NCI-H187 treated with DMSO at 0.1 percent for 48 hours (cell line): ENCODE data around the gene PARD3B.

Source experiments
- DNase-seq: peaks from one replicate; lab custom pipeline; 2025; lab: John Stamatoyannopoulos, UW

The PARD3B gene

DNA sequence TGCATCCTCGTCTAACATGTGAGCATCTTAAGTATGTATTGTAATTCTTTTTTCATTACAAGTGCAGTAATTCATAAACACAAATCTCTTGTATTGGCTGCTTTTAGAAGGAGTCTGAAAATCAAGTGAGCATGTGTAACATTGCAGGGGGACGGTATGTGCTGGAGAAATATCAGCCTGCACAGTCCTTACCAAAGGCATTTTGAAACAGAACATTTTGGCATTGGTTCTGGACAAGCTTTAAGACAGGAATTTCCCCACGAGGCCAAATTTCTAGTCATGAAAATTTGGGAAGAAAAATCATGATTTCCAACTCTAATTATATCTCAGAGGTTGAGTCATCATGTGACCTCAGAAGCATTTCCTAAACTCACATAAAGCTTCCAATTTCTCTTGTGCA lies 1112.3 kb downstream of the PARD3B start:
- DNase-seq, result no peak

DNA sequence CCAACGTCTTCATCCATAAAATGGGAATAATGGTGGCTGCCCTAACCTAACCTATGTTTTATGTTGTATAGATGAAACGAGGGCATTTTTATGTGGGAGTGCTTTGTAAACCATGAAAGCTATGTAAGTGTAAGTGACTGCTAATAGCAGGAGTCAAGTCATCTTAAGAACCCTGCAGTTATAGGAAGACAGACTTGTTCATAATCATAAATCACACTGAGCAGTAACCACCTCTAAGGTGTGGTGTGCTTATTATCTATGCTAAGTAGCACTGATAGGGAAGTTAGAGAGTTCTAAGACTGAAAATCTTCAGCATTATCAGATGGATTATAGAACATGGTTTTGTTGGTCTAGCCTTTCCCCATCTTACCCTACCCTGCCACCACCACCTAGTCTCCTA lies 1112.8 kb downstream of the PARD3B start:
- no peak for DNase-seq

DNA sequence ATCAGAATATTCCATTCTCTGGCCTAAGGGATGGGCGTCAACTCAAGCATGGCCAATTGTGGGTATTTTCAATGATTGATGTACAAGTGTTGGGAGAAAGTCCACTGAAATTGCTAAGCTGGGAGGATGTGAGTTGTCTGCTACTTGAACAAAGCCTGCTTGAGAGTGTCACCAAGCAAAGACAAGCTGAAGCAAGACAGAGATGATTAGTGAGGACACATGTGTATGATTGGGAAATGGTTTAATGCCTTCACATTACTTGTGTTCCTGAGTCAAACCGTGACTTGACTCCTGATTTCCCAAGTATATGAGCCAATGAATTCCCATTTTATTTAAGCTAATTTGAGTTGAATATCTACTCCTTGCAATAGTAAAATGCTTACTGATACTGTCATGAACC lies 1113.3 kb downstream of the PARD3B start:
- no peak for DNase-seq

DNA sequence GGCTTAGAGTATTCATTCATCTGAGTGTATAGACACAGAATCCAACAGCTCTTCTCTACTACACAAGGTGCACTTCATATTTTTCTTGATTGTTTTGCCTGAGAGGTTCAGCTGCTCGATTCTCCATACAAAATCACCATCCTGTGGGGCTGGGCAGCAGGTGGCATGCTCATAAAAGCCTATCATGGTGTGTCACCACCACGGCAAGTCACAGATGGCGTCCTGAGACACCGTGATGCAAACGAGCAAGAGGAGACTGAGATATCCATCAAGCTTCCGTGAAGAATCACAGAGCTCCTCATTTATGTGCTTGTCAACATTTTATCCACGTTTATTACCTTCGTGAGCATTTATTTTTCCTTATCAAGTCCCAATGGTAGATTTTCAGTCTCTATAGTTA lies 1114.6 kb downstream of the PARD3B start:
- no peak for DNase-seq

DNA sequence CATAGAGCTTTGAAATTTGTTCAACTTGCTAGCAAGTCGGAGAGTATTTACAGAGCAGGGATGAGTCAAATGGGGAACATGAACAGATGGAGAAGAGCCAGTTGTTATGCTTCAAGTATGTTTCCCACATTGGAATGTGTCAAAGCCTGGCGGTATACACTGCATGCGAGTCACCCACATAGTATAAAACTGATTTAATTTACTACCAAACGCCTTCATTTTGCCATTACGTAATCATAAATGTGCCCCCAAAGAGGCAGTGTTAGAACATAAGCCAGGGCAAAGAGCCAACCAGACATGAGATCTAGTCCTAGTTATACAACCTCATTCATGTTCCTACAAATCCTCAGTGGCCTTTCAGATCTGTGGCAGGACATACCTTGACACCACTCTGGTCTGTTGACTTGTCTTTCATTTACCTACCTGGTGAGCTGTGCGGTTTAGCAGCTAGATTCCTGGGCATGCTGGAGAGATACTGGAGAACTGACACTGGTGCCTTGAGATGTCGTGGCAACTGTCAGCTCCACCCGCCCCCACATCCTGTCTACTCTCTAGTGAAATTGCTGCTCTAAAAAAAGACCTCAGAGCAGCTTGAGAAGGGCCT lies 1115.3 kb downstream of the PARD3B start:
- no peak for DNase-seq

DNA sequence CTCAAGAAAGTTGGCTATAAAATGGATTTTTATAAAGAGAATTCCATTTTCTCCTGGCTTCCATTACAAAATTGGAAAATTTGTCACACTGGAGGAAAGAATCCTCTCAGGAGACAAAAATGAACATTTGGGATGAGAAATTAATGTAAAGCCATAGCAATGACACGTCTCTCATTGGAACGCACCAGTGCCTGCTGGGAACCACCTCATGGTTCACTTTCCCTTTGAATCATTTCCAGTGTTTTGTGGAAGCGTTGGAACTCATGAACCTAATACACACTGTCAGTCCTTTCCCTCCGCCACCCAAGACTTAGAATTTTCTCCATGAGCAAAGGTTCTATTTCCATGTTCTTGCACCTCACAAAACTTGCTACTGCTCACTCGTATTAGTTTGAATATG lies 1116.0 kb downstream of the PARD3B start:
- DNase-seq, result no peak

DNA sequence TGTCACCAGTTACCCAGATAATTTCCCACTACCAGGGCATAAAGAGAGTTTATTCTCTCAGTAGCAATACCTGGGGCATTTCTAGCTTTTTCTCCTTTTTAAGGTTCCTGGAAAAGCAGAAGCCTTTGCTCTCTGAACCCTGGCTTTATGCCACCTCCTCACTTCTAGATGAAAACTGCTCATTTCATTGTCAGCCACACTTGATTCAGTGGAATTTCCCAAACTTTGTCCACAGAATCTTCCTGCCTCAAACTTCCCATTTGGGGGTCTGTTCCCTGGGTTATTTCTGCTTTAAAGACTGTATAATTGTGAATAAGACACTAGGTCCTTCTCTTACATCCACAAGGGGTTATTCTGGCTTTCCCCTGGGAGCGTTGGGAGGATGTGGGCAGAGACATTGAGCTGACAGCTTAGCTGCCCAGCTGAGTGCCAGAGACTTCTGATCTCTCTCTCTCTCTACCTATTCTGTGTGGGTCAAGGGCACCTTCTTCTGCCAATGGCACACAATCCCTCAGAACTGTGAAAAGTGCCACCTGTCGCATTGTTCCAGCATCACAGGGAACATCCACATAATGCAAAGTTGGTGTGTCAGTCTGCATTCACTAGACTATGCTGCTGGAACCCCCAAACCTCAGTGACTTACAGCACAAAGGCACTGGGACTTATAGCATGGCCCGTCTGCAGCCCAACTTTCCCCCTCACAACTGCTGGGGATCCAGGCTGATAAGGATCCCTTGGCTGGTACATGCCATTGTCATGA lies 1117.1 kb downstream of the PARD3B start:
- no peak for DNase-seq

DNA sequence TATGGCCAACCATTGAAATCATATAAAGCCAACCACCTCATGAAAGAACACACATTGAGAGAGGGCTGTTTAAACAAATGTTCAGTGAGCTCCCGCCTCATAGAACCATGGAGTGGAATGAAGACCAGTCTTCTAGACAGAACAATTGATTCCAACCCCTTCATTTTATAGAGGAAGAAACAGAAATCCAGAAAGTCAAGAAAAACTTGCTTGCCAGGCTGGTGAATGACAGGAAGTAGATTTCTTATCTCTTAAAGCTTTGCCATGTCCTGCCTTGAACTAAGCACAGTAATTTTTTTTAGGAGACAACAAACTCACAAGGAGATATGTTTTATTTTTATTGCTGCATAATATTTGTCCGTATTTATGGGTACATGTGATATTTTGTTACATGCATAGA lies 1120.5 kb downstream of the PARD3B start:
- no peak for DNase-seq
